Loucy (cell line): Measurements from ENCODE around the gene ABAT.

Experiments
- H2AFZ ChIP-seq: fragments of 200-600 bp; sonication (generic); 2 replicates; pipeline ENCODE4 v1.6.0; 2016; ENCODE audit warnings: antibody characterized with exemption, mild to moderate bottlenecking, low read length, moderate library complexity
- H3F3A ChIP-seq: fragments of 200-600 bp; 2 replicates; pipeline ENCODE4 v1.6.0; 2016; ENCODE audit warnings: antibody characterized with exemption, low read depth, mild to moderate bottlenecking
- H3K27me3 ChIP-seq: fragments of 200-600 bp; sonication (generic); 2 replicates; pipeline ENCODE4 v1.6.1; 2014; ENCODE audit warnings: low read length, mild to moderate bottlenecking; ENCODE audit not compliant: insufficient read depth, poor library complexity, severe bottlenecking
- H3K36me3 ChIP-seq: fragments of 200-600 bp; sonication (generic); 2 replicates; pipeline ENCODE4 v1.6.1; 2016; ENCODE audit warnings: low read length; ENCODE audit not compliant: insufficient read depth
- H3K4me1 ChIP-seq: fragments of 200-600 bp; sonication (generic); 2 replicates; pipeline ENCODE4 v1.5.1; 2014; ENCODE audit warnings: low read length, mild to moderate bottlenecking; ENCODE audit not compliant: insufficient read depth, poor library complexity, severe bottlenecking
- H3K4me2 ChIP-seq: fragments of 200-600 bp; sonication (generic); 2 replicates; pipeline ENCODE4 v1.6.0; 2014; ENCODE audit warnings: antibody characterized with exemption, low read length, low read depth, mild to moderate bottlenecking; ENCODE audit not compliant: poor library complexity, severe bottlenecking
- H3K4me3 ChIP-seq: fragments of 200-600 bp; sonication (generic); 2 replicates; pipeline ENCODE4 v1.5.1; 2014; ENCODE audit warnings: low read length, mild to moderate bottlenecking, mixed read lengths; ENCODE audit not compliant: poor library complexity, severe bottlenecking
- H3K79me2 ChIP-seq: fragments of 200-600 bp; sonication (generic); 2 replicates; pipeline ENCODE4 v1.6.1; 2014; ENCODE audit warnings: low read length; ENCODE audit not compliant: insufficient read depth
- H3K9ac ChIP-seq: fragments of 200-600 bp; sonication (generic); 2 replicates; pipeline ENCODE4 v1.6.0; 2014; ENCODE audit warnings: mild to moderate bottlenecking, low read depth, low read length, moderate library complexity; ENCODE audit not compliant: poor library complexity, severe bottlenecking
- H3K9me2 ChIP-seq: fragments of 200-600 bp; sonication (generic); replicated peaks from 2 replicates; pipeline ENCODE4 v1.6.1; 2016; ENCODE audit warnings: low read depth, low read length, mixed read lengths
- H3K9me3 ChIP-seq: fragments of 200-600 bp; sonication (generic); 2 replicates; pipeline ENCODE4 v1.6.1; 2014; ENCODE audit warnings: mild to moderate bottlenecking, antibody characterized with exemption, low read length, low read depth; ENCODE audit not compliant: insufficient read depth
- H4K20me1 ChIP-seq: fragments of 200-600 bp; sonication (generic); 2 replicates; pipeline ENCODE4 v1.6.0; 2014; ENCODE audit warnings: antibody characterized with exemption, low read length, mild to moderate bottlenecking; ENCODE audit not compliant: insufficient read depth, poor library complexity, severe bottlenecking
- CTCF ChIP-seq: fragments of 200-600 bp; sonication (generic); conservative IDR thresholded peaks from 2 replicates; pipeline ENCODE4 v1.5.1; 2014; ENCODE audit warnings: mild to moderate bottlenecking, antibody characterized with exemption, low read length
- EZH2phosphoT487 ChIP-seq: fragments of 200-600 bp; IDR thresholded peaks from 2 replicates; pipeline ENCODE4 v1.6.1; 2018; ENCODE audit warnings: antibody characterized with exemption, mild to moderate bottlenecking, moderate library complexity, borderline replicate concordance

ABAT gene

DNA sequence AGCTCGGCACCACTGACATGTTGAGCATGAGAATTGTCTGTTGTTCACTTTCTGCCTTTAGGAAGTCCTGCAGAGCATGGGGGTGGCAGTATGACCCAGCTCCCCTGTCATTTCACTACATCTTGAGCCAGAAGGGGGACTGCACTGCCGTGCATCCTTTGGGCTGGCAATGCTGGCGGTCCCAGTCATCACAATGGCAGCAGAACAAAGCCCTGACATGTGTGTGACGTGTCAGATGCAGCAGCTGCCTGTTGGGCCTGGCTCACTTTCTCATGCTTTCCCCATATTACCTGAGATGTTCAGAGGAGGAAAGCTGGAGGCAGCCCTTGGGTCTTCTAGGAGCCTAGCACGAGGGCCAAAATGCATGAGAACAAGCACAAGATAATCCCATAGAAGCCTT is 6.3 kb upstream of the ABAT start:
- no peaks in the 10 kb centered on the region for H3K36me3 ChIP-seq
- H3K4me3 ChIP-seq = no peak overlapping the region
- no peaks in the 10 kb centered on the region for H3F3A ChIP-seq
- H3K27me3 ChIP-seq = no peaks in the 10 kb centered on the region
- H3K79me2 ChIP-seq = no peaks in the 10 kb centered on the region
- no peak overlapping the region for H3K4me2 ChIP-seq
- H3K9ac ChIP-seq = no peak overlapping the region
- TF ChIP-seq EZH2phosphoT487 (no peak), CTCF (no peak)
- no peaks in the 10 kb centered on the region for H3K9me2 ChIP-seq
- H4K20me1 ChIP-seq = no peaks in the 10 kb centered on the region
- H2AFZ ChIP-seq = no peak overlapping the region
- H3K9me3 ChIP-seq = no peaks in the 10 kb centered on the region
- H3K4me1 ChIP-seq = no peaks in the 10 kb centered on the region

DNA sequence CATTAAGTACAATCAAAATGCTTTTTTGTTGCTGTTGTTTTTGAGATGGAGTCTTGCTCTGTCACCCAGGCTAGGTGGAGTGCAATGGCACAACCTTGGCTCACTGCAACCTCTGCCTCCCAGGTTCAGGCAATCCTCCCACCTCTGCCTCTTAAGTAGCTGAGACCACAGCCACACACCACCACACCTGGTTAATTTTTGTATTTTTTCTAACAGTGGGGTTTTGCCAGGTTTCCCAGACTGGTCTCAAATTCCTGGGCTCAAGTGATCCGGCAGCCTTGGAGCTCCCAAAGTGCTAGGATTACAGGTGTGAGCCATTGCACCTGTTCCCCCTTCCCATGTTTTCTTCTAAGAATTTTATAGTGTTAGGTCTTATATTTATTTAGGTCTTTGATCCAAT is 4.9 kb upstream of the ABAT start:
- Histone ChIP-seq H3K79me2 (no peaks in the 10 kb centered on the region), H3K4me2 (no peak overlapping the region)
- no peak for TF ChIP-seq EZH2phosphoT487
- no peak for TF ChIP-seq CTCF

DNA sequence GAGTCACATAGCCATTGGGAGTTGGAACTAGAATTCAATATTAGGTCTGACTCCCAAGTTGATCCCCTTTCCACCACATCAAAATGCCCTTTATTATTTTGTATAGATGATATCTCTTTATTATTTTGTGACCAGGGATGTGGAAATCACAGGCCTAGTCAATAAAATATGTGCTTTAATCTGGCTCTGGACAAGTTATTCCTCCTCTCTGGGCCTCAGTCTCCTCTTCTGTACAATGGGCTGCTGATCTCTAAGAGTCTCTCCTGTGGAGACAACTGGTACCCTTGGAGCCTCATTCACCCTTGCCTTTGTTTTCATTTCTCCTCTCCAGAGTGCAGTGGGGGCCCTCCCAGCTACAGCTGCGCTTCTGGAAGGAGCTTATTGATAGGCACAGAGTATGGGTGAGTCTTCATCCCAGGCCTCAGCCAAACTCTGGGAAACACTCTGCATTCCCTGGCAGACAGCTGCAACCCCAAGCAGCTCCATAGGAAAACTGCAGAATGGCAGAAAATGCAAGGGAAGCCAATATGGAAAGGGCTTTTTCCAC is 4.3 kb upstream of the ABAT start:
- H3K9me3 ChIP-seq = no peaks in the 10 kb centered on the region
- H3K4me2 ChIP-seq = no peak overlapping the region
- H2AFZ ChIP-seq = no peak overlapping the region
- H3K36me3 ChIP-seq = no peaks in the 10 kb centered on the region
- H3F3A ChIP-seq = no peaks in the 10 kb centered on the region
- no peak for TF ChIP-seq CTCF
- TF ChIP-seq EZH2phosphoT487 = no peak
- no peak overlapping the region for H3K9ac ChIP-seq
- no peaks in the 10 kb centered on the region for H3K9me2 ChIP-seq
- no peaks in the 10 kb centered on the region for H3K79me2 ChIP-seq
- no peaks in the 10 kb centered on the region for H3K4me1 ChIP-seq
- H4K20me1 ChIP-seq = no peaks in the 10 kb centered on the region
- H3K4me3 ChIP-seq = no peak overlapping the region
- no peaks in the 10 kb centered on the region for H3K27me3 ChIP-seq

More for the DNA sequence above, 4.9 kb upstream of the ABAT start:
- Histone ChIP-seq H3K9ac (no peak overlapping the region), H3K4me1 (no peaks in the 10 kb centered on the region), H3F3A (no peaks in the 10 kb centered on the region), H3K36me3 (no peaks in the 10 kb centered on the region), H4K20me1 (no peaks in the 10 kb centered on the region), H3K27me3 (no peaks in the 10 kb centered on the region), H3K4me3 (no peak overlapping the region), H3K9me2 (no peaks in the 10 kb centered on the region), H2AFZ (no peak overlapping the region), H3K9me3 (no peaks in the 10 kb centered on the region)
